RWPE2 (cell line): Measurements from ENCODE around the gene LENG1.

Source experiments
- ATAC-seq: fragments of 200-7000 bp; cut with Tn5 transposase; 3 replicates; pipeline ENCODE4 v1.9.1; 2021; ENCODE audit warnings: low read depth
- DNase-seq: peaks from one replicate; pipeline ENCODE4 v3.0.0-alpha.2; 2020; ENCODE audit warnings: low spot score
- H3K27ac ChIP-seq: fragments of 450-650 bp; 2 replicates; pipeline ENCODE4 v1.5.1; 2017; ENCODE audit warnings: mild to moderate bottlenecking; ENCODE audit not compliant: poor library complexity, severe bottlenecking
- H3K27me3 ChIP-seq: fragments of 250-450 bp; sonication (Bioruptor Pico); 2 replicates; pipeline ENCODE4 v1.5.1; 2021; ENCODE audit warnings: mild to moderate bottlenecking, moderate library complexity; ENCODE audit not compliant: insufficient read depth, poor library complexity, severe bottlenecking
- H3K36me3 ChIP-seq: fragments of 250-450 bp; sonication (Bioruptor Pico); 2 replicates; pipeline ENCODE4 v1.5.1; 2020; ENCODE audit warnings: low read depth, mild to moderate bottlenecking, moderate library complexity
- H3K4me1 ChIP-seq: fragments of 250-450 bp; sonication (Bioruptor Pico); 2 replicates; pipeline ENCODE4 v1.5.1; 2021; ENCODE audit warnings: mild to moderate bottlenecking, moderate library complexity; ENCODE audit not compliant: insufficient read depth, poor library complexity, severe bottlenecking
- H3K4me3 ChIP-seq: fragments of 250-450 bp; sonication (Bioruptor Pico); 2 replicates; pipeline ENCODE4 v1.5.1; 2021; ENCODE audit warnings: mild to moderate bottlenecking, moderate library complexity; ENCODE audit not compliant: severe bottlenecking
- H3K9me3 ChIP-seq: fragments of 250-450 bp; sonication (Bioruptor Pico); 2 replicates; pipeline ENCODE4 v1.5.1; 2021; ENCODE audit warnings: mild to moderate bottlenecking, moderate library complexity; ENCODE audit not compliant: severe bottlenecking
- CTCF ChIP-seq: fragments of 450-650 bp; IDR thresholded peaks from one replicate; pipeline ENCODE4 v1.5.1; 2017; ENCODE audit warnings: mild to moderate bottlenecking, moderate library complexity; ENCODE audit not compliant: poor library complexity, severe bottlenecking

LENG1 gene

GRCh38 chr19:54151362-54152035, 8.0 kb downstream of the LENG1 start:
- TF ChIP-seq CTCF = no peak
- no peaks in the 10 kb centered on the region for H3K9me3 ChIP-seq
- H3K27ac ChIP-seq = no peak overlapping the region
- DNase-seq (no peak), ATAC-seq (no peak)
- peaks cover 94% of the 10 kb centered on the region for H3K36me3 ChIP-seq
- H3K4me3 ChIP-seq = no peak overlapping the region
- no peaks in the 10 kb centered on the region for H3K27me3 ChIP-seq
- no peaks in the 10 kb centered on the region for H3K4me1 ChIP-seq

GRCh38 chr19:54149021-54149812, 10.3 kb downstream of the LENG1 start:
- Histone ChIP-seq H3K4me1 (no peaks in the 10 kb centered on the region), H3K27me3 (no peaks in the 10 kb centered on the region), H3K4me3 (no peak overlapping the region), H3K9me3 (no peaks in the 10 kb centered on the region), H3K27ac (no peak overlapping the region), H3K36me3 (peaks cover 94% of the 10 kb centered on the region)
- no peak for DNase-seq
- no peak for TF ChIP-seq CTCF
- no peak for ATAC-seq

GRCh38 chr19:54148158-54148557, 11.4 kb downstream of the LENG1 start:
- Histone ChIP-seq H3K4me3 (no peak overlapping the region), H3K36me3 (peaks cover 94% of the 10 kb centered on the region), H3K27ac (no peak overlapping the region), H3K4me1 (no peaks in the 10 kb centered on the region), H3K27me3 (no peaks in the 10 kb centered on the region), H3K9me3 (no peaks in the 10 kb centered on the region)
- DNase-seq (no peak), ATAC-seq (no peak)
- no peak for TF ChIP-seq CTCF

GRCh38 chr19:54147676-54148075, 11.8 kb downstream of the LENG1 start:
- ATAC-seq = no peak
- H3K36me3 ChIP-seq = peaks cover 94% of the 10 kb centered on the region

More at GRCh38 chr19:54147676-54148075, 11.8 kb downstream of the LENG1 start:
- Histone ChIP-seq H3K4me3 (no peak overlapping the region), H3K27me3 (no peaks in the 10 kb centered on the region), H3K9me3 (no peaks in the 10 kb centered on the region), H3K27ac (no peak overlapping the region), H3K4me1 (no peaks in the 10 kb centered on the region)
- no peak for DNase-seq
- TF ChIP-seq CTCF = no peak
